ENCODE data around the gene SAMD11.

GRCh38 chr1:984476-984814, 60.7 kb downstream of the SAMD11 start:
- no peak for TF ChIP-seq SMAD1 (CRISPR knock-in tag; IDR thresholded peaks at IDR 0.05; ENCODE audit: borderline replicate concordance, low read depth)
- TF ChIP-seq SMC3 (IDR thresholded peaks at IDR 0.05; ENCODE audit: low read length): no peak
- no peak for TF ChIP-seq TP53 (CRISPR knock-in tag; conservative IDR thresholded peaks at IDR 0.05)
- TF ChIP-seq ZNF75D (CRISPR knock-in tag; IDR thresholded peaks at IDR 0.05; ENCODE audit: borderline replicate concordance): no peak
- TF ChIP-seq NFE2L1 (CRISPR knock-in tag; IDR thresholded peaks at IDR 0.05; ENCODE audit: borderline replicate concordance): no peak
- no peak for TF ChIP-seq ZNF792 (CRISPR knock-in tag; IDR thresholded peaks at IDR 0.05)
- TF ChIP-seq NFYC (CRISPR knock-in tag; IDR thresholded peaks at IDR 0.05): no peak

Data from HepG2 (cell line).